ENCODE measurements around the gene NFE2L2.
"Not testable (repeated sequence)": the region's sequence is repeated elsewhere in the genome, so short reads cannot be mapped to it uniquely, and the experiment has no call there.

Gene NFE2L2

DNA sequence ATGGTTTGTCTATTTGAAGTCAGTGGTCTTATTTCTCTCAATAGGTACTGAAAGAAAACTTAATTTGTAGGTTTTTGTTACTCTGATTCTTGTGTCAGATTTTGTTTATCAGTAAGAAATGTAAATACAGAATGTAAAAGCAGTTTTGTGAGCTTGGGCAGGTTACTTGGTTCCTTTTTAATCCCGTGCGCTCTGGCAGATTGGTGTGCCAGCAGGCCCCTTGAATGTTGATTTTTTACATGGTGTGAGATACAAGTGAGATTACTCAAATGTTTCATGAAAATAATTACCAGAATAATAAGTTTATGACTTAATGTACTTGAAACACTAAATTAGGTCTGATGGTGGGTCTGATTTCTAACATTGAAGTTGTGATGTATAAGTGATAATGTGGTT lies 38.6 kb downstream of the NFE2L2 start:
- CTCF ChIA-PET = interaction anchor here (0.6 to 1.6 kb wide), 4 partner anchors 57 to 107 kb away, joined by 3 to 6 read pairs (median 4); no protein-coding TSS in a partner anchor
- TF ChIP-seq, protein P1, sequence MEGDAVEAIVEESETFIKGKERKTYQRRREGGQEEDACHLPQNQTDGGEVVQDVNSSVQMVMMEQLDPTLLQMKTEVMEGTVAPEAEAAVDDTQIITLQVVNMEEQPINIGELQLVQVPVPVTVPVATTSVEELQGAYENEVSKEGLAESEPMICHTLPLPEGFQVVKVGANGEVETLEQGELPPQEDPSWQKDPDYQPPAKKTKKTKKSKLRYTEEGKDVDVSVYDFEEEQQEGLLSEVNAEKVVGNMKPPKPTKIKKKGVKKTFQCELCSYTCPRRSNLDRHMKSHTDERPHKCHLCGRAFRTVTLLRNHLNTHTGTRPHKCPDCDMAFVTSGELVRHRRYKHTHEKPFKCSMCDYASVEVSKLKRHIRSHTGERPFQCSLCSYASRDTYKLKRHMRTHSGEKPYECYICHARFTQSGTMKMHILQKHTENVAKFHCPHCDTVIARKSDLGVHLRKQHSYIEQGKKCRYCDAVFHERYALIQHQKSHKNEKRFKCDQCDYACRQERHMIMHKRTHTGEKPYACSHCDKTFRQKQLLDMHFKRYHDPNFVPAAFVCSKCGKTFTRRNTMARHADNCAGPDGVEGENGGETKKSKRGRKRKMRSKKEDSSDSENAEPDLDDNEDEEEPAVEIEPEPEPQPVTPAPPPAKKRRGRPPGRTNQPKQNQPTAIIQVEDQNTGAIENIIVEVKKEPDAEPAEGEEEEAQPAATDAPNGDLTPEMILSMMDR (conservative IDR thresholded peaks at IDR 0.05; ENCODE audit: low read depth) = no peak
- H3K27ac ChIP-seq = peak overlapping the region; percentile 60
- DNase-seq (ENCODE audit: low spot score) = no peak
- POLR2A ChIA-PET (ENCODE audit: low non-redundant PET) = no interaction called here

DNA sequence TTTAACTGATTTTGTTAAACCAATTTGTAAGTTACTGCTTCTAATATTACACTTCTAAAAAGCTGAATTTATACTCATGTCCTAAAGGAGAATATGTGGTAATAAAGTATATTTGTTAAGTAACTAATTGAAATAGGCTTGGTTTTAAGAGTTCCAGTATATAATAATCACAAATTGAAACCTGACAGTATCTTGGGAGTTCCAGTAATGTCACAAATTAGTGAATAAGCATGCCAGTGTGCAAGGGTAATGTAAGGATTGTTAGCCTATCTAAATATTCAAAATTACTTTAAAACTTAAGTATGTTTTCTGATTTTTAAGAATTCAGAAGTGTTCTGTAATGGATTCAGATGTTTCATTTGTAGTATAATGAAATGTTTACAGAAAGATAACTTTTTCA lies 41.1 kb downstream of the NFE2L2 start:
- POLR2A ChIA-PET (ENCODE audit: low non-redundant PET); CTCF ChIA-PET; H3K27ac ChIP-seq; DNase-seq (ENCODE audit: low spot score): not testable (repeated sequence)

GRCh38 chr2:177221970-177222369 lies 42.6 kb downstream of the NFE2L2 start:
- TF ChIP-seq, protein P1 (conservative IDR thresholded peaks at IDR 0.05; ENCODE audit: low read depth) = no peak
- CTCF ChIA-PET = interaction anchor here (1.0 to 1.5 kb wide), 2 partner anchors 42 to 57 kb away, joined by 3 to 5 read pairs; no protein-coding TSS in a partner anchor
- DNase-seq (ENCODE audit: low spot score) = no peak
- POLR2A ChIA-PET (ENCODE audit: low non-redundant PET) = interaction anchor here (1.3 kb wide), 1 partner anchor 10 kb away, joined by 3 read pairs; the partner anchor contains the start of gene HNRNPA3
- H3K27ac ChIP-seq = no peak overlapping the region

DNA sequence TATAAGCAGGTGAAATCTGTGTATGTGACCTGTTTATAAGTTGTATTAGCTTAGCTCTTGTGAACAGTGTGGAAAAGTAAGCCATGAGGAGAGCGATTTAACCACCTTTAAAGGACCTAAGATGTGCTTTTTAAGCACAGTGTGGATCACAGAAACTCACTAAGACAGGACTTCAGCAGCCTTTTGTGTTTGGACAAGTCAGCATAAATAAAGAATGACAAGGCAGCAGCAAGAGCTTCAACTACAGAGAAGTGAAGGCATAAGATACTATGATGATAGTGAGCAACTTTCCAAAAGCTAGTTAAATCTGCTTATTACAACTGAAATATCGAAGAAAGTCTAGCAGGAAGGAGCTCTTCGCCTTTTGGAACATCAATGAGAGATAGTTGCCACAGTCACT lies 43.0 kb downstream of the NFE2L2 start:
- no peak overlapping the region for H3K27ac ChIP-seq
- no peak for DNase-seq (ENCODE audit: low spot score)
- CTCF ChIA-PET = interaction anchor here (1.5 kb wide), 1 partner anchor 42 kb away, joined by 5 read pairs; no protein-coding TSS in a partner anchor
- POLR2A ChIA-PET (ENCODE audit: low non-redundant PET) = interaction anchor here (1.3 kb wide), 1 partner anchor 9 kb away, joined by 3 read pairs; the partner anchor contains the start of gene HNRNPA3
- TF ChIP-seq, protein P1 (conservative IDR thresholded peaks at IDR 0.05; ENCODE audit: low read depth) = no peak

- POLR2A ChIA-PET (ENCODE audit: low non-redundant PET); H3K27ac ChIP-seq; CTCF ChIA-PET; DNase-seq (ENCODE audit: low spot score): not testable (repeated sequence)
Measured at GRCh38 chr2:177219787-177220186, 44.7 kb downstream of the NFE2L2 start.

DNA sequence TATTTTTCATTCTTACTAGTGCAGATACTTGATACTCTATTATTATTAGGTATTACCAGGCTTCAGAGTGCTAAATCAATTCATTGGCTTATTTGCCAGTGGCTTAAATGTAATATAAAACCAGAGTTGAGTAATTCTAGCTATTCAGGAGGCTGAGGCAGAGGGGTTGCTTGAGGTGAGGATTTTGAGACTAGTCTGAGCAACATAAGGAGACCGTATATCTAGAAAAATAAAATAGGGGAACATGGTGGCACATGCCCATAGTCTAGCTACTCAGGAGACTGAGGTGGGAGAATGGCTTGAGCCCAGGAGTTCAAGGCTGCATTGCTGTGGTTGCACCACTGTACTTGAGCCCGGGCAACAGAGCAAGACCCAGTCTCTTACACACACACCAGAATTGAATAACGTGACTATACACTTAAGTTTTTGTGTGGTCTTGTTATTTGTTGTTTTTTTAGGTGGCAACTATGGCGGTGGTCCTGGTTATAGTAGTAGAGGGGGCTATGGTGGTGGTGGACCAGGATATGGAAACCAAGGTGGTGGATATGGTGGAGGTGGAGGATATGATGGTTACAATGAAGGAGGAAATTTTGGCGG lies 47.2 kb downstream of the NFE2L2 start:
- no peak for DNase-seq (ENCODE audit: low spot score)
- CTCF ChIA-PET = interaction anchor here (0.8 to 1.0 kb wide), 2 partner anchors 11 to 53 kb away, joined by 3 to 5 read pairs; no protein-coding TSS in a partner anchor
- POLR2A ChIA-PET (ENCODE audit: low non-redundant PET) = no interaction called here
- TF ChIP-seq, protein P1 (conservative IDR thresholded peaks at IDR 0.05; ENCODE audit: low read depth) = no peak
- H3K27ac ChIP-seq = no peak overlapping the region

- H3K27ac ChIP-seq = peak overlapping the region; percentile 96
- TF ChIP-seq, protein P1 (conservative IDR thresholded peaks at IDR 0.05; ENCODE audit: low read depth) = no peak
- DNase-seq (ENCODE audit: low spot score) = peak; percentile 91
- POLR2A ChIA-PET (ENCODE audit: low non-redundant PET) = interaction anchor here (0.6 to 1.3 kb wide), 4 partner anchors 8 to 51 kb away, joined by 3 to 4 read pairs (median 3); no protein-coding TSS in a partner anchor
- CTCF ChIA-PET = interaction anchor here (0.6 to 1.0 kb wide), 3 partner anchors 12 to 208 kb away, joined by 3 to 5 read pairs (median 4); no protein-coding TSS in a partner anchor
Measured at GRCh38 chr2:177212891-177213856, 51.4 kb downstream of the NFE2L2 start.
